Astrocyte (in vitro differentiated cells and primary cell): Measurements from ENCODE around the gene NSA2.

Experiments used
- EZH2 ChIP-seq: IDR thresholded peaks from 2 replicates; pipeline ENCODE4 v1.6.1; 2012; ENCODE audit warnings: mild to moderate bottlenecking, low read length, inconsistent platforms; ENCODE audit not compliant: insufficient read depth
- TF ChIP-seq, protein P1 (sequence below): IDR thresholded peaks from 2 replicates; pipeline ENCODE4 v1.5.1; 2011; ENCODE audit warnings: low read depth, mild to moderate bottlenecking, inconsistent platforms, low read length, moderate library complexity; ENCODE audit not compliant: insufficient read depth

DNA sequence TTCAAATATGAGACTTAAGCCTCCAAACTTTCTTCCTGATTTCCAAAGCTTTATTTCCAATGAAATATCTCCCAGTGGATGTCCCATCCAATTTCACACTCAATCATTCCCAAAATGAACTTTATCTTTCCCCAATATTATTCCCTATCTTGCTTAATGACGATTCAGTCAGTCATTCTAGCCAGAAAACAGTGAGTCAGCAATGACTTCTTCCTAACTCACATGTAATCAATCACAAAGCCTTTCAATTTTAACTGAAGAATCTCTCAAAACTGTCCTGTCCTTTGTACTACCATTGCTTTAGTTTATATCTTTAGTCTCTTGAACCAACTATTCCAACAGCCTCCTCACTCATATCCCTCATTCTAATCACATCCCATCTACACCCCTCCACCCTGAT, 34.9 kb downstream of the NSA2 start:
- TF ChIP-seq EZH2: no peak
- TF ChIP-seq, protein P1, sequence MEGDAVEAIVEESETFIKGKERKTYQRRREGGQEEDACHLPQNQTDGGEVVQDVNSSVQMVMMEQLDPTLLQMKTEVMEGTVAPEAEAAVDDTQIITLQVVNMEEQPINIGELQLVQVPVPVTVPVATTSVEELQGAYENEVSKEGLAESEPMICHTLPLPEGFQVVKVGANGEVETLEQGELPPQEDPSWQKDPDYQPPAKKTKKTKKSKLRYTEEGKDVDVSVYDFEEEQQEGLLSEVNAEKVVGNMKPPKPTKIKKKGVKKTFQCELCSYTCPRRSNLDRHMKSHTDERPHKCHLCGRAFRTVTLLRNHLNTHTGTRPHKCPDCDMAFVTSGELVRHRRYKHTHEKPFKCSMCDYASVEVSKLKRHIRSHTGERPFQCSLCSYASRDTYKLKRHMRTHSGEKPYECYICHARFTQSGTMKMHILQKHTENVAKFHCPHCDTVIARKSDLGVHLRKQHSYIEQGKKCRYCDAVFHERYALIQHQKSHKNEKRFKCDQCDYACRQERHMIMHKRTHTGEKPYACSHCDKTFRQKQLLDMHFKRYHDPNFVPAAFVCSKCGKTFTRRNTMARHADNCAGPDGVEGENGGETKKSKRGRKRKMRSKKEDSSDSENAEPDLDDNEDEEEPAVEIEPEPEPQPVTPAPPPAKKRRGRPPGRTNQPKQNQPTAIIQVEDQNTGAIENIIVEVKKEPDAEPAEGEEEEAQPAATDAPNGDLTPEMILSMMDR: no peak
